Ovary (tissue), 3 donors: Measurements from ENCODE around the gene MAPKAP1.

Experiments
- EP300 ChIP-seq: sonication (generic); formaldehyde crosslinking; IDR thresholded peaks from one replicate; pipeline ENCODE4 v1.6.1; 2017; ENCODE audit warnings: antibody characterized with exemption
- POLR2A ChIP-seq: fragments of 450-650 bp; IDR thresholded peaks from one replicate; pipeline ENCODE4 v1.6.1; 2017; ENCODE audit warnings: antibody characterized with exemption, mild to moderate bottlenecking, moderate library complexity
- TF ChIP-seq, protein P1 (sequence below), 3 donors: fragments of 450-650 bp in 2 of 3; fragments of 200-600 bp in 1 of 3; IDR thresholded peaks; one replicate each; pipeline versions ENCODE4 v1.5.1 to v1.8.0; 2016 to 2022; ENCODE audit warnings: antibody characterized with exemption in 3 of 3, mild to moderate bottlenecking in 1 of 3
- donor health status: DM: no; HTN: no; CAD: no.

DNA sequence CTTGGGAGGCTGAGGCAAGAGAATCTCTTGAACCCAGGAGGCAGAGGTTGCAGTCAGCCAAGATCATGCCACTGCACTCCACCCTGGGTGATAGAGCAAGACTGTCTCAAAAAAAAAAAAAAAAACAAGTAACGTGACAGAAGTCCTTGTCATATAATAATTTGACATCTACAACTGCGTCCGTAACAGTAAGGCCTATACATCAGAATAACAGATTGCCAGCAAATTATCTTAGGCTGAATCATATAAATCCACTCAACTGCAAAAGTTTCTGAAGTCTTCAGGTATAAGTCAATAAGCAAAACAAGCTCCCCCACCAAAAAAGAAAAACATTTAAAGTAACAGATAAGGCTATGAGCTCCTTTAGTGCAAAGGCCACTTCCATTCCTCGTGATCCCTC, 3.3 kb downstream of the MAPKAP1 start:
- TF ChIP-seq POLR2A (no peak), EP300 (no peak)
- TF ChIP-seq, protein P1, sequence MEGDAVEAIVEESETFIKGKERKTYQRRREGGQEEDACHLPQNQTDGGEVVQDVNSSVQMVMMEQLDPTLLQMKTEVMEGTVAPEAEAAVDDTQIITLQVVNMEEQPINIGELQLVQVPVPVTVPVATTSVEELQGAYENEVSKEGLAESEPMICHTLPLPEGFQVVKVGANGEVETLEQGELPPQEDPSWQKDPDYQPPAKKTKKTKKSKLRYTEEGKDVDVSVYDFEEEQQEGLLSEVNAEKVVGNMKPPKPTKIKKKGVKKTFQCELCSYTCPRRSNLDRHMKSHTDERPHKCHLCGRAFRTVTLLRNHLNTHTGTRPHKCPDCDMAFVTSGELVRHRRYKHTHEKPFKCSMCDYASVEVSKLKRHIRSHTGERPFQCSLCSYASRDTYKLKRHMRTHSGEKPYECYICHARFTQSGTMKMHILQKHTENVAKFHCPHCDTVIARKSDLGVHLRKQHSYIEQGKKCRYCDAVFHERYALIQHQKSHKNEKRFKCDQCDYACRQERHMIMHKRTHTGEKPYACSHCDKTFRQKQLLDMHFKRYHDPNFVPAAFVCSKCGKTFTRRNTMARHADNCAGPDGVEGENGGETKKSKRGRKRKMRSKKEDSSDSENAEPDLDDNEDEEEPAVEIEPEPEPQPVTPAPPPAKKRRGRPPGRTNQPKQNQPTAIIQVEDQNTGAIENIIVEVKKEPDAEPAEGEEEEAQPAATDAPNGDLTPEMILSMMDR (IDR thresholded peaks at IDR 0.05): no peak
